HG03457 (cell line): ENCODE data around the gene ITIH1.
A peak's percentile ranks its signal among the peaks of the same experiment; 100 is the strongest.
"Not testable (repeated sequence)": the region's sequence is repeated elsewhere in the genome, so short reads cannot be mapped to it uniquely, and the experiment has no call there.

Source experiments
- ATAC-seq: cut with Tn5 transposase; IDR thresholded peaks from one replicate; pipeline ENCODE4 v1.9.1; 2021; ENCODE audit warnings: moderate number of reproducible peaks; ENCODE audit not compliant: unreplicated experiment

ITIH1 gene

DNA sequence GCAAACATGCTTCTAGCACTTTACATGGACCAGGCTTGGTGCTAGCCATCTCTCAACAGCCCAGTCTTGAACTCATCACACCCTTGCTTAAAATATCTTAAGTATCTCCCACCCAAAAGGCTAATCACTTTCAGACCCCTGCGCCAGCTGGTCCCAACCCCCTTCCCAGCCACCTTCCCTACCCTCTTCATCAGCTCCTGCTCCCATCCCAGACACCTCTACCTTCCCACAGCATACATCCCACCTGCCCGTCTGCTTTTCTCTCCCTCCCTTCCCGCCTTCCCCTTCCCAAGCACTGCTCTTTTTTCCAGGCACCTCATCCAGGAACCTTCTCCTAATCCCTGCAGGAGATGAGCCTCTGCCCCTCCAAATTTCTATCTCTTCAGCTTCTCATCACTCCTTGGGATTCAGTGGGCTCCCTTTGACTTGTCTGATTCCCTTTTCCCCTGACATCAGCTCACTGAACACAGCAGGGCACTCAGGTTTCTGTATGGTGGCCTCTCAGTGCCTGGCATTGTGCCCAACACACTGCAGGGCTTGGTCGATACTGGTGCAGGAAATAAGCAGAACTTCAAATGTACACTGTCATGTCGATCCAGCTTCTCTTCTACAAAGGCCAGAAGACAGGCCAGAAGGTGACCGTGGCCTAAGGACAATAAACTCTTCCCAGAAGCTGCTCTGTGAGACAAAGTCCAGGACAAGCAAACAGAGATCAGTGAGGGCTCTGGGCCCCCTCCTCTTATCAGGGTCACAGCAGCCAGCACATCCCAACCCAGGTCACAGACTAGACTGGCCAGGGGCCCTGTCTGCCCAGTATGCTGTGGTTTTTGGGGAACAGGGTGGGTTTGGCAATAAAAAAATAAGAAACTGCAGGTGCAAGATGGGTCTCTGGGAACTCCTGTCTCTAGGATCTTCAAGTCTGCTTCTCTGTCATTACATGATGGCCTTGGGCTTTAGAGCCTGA is 2.2 kb upstream of the ITIH1 start:
- ATAC-seq, result no peak

GRCh38 chr3:52775877-52776276 is 1.5 kb upstream of the ITIH1 start:
- ATAC-seq, result no peak

DNA sequence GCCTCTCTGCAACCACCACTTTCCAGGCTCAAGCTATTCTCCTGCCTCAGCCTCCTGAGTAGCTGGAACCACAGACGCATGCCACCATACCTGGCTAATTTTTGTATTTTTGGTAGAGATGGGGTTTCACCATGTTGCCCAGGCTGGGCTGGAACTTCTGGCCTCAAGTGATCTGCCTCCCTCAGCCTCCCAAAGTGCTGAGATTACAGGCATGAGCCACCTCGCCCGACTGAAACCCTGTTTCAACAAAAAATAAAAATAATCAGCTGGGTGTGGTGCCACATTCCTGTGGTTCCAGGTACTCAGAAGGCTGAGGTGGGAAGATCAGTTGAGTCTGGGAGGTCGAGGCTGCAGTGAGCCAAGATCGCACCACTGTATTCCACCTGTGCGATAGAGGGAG is 913 bp upstream of the ITIH1 start:
- not testable (repeated sequence) for ATAC-seq

DNA sequence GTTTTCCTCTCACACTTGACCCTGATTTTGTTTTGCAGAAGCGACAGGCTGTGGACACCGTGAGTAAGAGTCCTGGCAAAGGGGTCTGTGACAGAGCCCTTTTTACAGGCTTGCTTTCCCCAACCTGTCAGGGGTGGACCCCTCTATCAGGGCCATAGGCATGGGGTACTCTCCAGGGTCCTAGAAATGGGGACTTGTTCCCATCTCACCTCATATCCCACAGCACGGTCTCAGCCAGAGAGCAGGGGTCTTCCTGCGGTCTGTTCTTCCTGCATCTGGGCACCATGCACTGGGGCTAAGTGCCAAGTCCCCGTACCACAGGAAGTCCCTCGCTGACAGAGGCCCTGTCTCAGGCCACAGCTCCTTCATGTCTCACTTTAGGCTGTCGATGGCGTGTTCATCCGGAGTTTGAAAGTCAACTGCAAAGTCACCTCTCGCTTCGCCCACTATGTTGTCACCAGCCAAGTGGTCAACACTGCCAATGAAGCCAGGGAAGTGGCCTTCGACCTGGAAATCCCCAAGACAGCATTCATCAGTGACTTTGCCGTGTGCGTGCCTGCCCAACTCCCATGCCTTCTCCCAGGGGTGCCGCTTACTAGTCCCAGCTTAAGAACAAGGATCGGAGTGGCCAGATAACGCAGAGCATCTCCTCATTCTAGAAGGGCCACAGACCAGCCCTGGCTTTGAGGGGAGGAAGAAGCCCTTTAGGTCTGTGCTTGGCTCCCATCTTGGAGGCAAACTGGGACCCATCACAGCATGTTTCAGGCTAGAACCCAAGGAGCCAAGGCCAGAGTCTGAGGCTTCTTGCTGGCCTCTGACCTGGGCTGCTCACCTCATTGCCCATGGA is 783 bp downstream of the ITIH1 start:
- ATAC-seq, result no peak

DNA sequence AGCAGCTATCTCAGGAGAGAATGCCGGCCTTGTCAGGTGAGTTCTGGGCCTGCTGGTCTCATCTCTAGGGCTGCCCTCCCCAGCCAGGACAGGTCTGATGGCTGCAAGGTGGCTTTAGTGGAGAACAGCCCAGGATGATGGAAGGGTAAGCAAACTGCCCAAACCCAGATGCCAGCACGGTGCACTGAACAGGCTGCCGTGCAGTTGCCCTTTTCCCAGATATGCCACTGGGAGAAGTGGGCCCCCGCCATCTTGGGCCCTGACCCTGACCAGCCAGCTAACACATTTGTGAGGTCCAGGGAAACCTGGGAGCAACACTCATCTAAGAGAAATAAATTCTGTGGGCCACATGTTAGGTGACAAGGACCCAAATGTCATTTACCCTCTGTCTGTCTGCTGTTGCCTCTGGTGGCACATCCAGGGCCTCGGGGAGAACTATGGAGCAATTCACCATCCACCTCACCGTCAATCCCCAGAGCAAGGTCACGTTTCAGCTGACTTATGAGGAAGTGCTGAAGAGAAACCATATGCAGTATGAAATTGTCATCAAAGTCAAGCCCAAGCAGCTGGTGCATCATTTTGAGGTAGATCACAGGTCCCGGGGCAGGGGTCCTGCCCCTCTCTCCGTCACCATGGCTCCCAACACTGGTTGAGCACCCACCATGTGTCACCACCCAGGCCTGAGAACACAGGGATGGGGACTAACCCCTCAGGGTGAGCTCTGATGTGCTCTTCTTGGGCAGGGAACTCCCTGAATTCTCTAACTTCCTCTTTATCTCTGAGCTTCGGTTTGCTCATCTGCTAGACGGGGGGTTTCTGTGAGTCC is 1.8 kb downstream of the ITIH1 start:
- peak; percentile 62 for ATAC-seq

- no peak for ATAC-seq
Measured at GRCh38 chr3:52779837-52780585, 2.6 kb downstream of the ITIH1 start.

DNA sequence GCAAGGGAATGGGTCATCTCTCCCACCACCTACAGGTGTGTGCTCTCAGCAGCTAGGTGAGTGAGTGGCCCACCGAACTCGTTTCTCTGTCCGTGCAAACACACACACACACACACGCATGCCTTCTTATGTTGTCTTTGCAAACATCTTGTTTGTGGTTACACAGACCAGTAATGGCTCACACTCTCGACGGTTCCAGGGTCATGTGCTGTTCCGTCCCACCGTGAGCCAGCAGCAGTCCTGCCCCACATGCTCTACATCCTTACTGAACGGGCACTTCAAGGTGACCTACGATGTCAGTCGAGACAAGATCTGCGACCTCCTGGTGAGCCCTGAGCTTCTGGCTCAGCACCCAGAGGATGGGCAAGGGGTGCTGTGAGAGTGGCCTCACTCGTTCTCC is 4.3 kb downstream of the ITIH1 start:
- ATAC-seq, result no peak

DNA sequence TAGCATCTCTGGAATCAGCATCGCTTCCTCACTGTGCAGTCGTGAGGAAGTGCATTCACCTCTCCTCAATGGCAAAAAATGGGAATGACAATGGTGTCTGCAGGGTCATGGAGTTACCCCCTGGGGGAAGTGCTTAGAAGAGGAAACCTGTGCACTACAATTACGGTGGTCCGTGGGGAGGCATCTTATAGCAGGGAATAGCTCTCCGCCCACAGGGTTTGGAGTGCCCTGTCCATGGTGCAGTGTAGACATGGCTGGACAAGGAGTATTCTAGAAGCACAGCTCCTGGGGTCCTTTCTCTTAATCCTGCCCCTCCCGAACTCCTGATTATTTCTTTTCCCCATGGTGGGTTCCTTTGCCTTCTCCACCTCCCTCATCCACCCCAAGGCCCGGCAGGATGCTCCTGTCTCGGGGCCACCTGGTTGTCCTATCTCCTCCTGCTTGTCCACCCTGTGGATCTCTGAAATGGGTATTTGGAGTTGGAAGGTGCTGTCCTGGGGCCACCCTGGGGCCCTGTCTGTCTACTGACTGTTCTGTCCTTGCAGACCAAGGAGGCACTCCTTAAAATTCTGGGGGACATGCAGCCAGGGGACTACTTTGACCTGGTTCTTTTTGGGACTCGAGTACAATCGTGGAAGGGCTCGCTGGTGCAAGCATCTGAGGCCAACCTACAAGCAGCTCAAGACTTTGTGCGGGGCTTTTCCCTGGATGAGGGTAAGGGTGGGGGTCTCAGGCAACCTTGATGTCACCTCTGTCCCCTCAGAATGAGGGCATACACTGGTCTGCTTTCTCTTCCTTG is 5.2 kb downstream of the ITIH1 start:
- ATAC-seq, result no peak

DNA sequence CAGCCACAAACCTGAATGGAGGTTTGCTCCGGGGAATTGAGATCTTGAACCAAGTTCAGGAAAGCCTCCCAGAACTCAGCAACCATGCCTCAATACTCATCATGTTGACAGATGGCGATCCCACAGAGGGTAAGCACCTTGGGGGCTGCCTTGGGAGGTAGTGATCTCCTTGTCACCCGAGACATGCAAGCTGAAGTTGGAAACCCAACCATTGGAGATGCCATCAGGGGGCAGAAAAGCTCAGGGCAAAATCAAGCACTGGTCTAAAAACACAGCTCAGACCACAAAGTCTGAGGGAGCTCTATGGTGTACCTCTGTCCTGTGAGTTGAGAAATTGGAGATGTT is 5.8 kb downstream of the ITIH1 start:
- ATAC-seq, result no peak

DNA sequence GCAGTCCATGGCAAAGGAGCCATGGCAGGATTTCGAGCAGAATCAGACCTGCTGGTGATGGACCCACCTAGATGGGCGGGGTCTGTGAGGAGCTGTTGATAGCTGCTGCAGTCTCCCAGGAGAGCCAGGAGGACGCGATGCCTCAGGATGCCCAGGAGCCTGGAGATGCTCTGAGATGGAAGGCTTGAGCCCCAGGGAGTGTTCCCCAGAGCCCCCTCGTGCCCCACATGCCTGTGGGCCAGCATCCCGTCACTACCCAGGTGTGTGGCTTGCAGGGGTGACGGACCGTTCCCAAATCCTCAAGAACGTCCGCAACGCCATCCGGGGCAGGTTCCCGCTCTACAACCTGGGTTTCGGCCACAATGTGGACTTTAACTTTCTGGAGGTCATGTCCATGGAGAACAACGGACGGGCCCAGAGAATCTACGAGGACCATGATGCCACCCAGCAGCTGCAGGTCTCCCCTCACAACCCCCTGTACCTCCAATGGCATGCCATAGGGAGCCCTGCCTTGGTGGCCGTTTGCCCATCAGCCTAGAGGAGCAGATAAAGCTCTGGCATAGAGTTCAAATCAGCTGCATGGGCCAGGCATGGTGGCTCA is 6.7 kb downstream of the ITIH1 start:
- no peak for ATAC-seq

DNA sequence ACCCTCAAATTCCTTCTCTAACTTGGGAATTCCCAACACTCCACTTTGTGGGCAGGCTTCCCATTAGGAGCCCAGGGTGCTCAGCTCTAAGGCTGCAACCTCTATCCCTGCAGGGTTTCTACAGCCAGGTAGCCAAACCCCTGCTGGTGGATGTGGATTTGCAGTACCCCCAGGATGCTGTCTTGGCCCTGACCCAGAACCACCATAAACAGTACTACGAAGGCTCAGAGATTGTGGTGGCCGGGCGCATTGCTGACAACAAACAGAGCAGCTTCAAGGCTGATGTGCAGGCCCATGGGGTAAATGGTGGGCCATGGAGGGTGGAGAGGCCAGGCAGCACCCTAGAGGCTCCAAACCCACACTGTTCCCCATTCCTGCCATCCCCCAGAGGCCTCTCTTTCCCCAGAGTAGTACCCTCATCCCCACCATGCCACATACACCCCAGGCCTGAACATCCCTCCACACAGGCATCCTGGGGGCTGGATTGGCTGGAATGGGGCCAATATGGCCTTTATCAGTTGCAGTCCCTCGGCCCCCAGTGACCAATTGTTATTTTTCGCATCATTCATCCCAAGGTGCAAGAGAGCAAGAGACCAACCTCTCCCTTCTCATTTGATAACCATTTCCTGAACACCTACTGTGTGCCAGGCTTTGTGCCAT is 7.7 kb downstream of the ITIH1 start:
- ATAC-seq, result no peak

- ATAC-seq, result no peak
Measured at GRCh38 chr3:52786330-52787215, 9.2 kb downstream of the ITIH1 start.

DNA sequence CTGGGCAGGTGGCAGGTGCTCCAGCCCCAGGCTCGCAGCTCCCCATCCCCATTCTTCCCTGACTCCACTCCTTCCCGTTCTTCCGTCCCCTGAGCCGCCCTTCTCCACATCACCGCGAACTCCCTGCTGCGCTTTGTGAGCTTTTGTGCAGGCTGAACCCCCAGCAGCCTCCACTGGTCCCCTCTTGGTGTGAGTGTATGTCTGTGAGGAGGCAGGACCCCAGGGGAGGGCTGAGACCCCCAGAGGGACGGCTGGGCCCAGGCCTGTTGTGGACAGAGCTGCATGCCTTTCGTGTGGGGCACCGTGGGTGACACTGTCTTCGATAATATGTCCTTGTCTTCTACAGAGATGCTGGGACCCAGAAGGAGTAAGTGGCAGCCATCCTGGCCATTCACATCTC is 9.8 kb downstream of the ITIH1 start:
- no peak for ATAC-seq

DNA sequence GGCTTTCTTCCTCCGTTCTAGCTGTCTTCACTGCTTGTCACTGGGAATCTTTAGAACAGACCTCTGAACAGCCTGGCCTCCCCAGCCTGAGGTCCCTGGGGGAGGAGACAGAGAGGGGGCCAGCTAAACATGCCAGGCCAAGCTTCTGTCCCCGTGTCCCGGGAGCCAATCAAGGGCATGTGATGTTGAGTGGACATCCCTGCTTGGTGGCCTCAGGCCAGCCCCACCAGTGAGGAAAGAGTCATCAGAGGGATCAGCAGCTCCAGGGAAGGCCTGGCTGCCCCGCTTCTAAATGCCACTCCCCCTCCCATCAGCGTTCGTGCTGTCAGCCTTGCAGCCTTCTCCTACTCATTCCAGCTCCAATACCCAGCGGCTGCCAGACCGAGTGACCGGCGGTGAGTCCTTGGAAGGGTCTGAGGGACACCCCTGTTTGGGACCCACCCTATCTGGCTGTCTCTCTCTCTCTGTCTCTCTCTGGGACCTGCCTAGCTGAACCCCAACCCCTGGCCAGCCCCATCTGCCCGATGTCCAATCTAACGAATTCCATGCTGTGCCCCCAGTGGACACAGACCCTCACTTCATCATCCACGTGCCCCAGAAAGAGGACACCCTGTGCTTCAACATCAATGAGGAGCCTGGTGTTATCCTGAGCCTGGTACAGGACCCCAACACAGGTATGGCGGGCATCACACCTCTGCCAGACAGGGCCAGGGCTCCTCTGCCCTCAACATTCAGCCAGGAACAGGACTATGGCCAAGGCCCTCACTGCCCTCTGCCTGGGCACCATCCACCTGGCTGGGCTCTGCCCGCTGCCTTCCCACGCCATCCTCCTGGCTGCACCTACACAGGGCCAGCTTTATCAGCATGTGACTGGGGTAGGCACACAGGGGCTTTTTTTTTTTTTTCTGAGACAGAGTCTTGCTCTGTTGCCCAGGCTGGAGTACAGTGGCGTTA is 10.6 kb downstream of the ITIH1 start:
- no peak for ATAC-seq

DNA sequence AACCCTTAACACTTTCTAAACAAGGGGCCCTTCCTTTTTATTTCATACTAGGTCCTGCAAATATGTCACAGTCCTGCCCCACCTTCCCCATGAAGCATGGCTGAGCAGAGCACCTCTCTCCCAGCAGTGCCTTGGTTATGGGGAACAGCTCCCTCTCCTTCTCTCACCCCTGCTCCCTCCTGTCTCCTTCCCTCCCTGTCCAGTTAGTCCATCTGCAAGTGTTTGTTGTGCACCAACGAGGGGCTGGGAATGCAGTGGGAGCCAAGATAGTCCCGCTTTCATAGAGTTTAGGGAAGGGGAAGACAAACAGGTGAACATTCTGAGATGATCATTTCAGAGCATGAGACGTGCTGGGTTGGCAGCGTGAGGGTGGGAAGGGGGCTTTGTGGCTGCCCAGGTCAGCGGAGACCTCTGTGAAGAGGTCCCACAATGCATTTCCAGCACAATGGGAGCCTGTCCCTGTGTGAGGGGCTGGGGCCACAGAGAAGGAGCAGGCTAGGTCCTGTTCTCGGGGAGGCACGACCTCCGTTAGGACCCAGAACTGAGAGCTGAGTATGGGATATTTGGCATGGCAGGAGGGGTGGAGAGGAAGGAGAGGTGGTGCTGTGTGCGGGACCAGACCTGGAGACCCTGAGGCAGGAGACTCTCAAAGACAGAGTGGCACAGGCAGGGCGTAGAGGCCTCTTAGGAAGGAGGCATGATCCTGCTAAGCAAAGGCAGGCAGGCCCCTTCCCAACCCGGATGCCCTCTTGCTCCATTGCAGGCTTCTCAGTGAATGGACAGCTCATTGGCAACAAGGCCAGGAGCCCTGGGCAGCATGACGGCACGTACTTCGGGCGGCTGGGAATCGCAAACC is 11.7 kb downstream of the ITIH1 start:
- no peak for ATAC-seq

DNA sequence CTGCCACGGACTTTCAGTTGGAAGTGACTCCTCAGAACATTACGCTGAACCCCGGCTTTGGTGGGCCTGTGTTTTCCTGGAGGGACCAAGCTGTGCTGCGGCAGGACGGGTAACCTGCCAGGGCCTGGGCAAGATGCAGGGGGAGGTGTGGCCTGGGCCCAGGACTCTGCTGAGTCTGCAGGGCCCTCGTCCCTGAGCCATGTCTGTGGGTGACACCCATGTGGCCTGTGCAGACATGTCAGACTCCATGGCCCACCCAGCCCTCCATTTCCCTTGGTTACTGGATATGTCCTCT is 12.3 kb downstream of the ITIH1 start:
- ATAC-seq, result no peak
